GM23338 (cell line): Measurements from ENCODE around the gene ERMP1. TPM values are rescaled to one million over a fixed set of nuclear protein-coding genes. Genes with fewer than 3 reads are reported as not detected.

Source experiments
- ATAC-seq: fragments of 200-7000 bp; cut with Tn5 transposase; 3 replicates; pipeline ENCODE4 v1.9.1; 2020
- DNase-seq: peaks from one replicate; pipeline ENCODE4 v3.0.0-alpha.2; 2015; ENCODE audit warnings: low spot score
- H2AFZ ChIP-seq: fragments of 200-600 bp; sonication (generic); 2 replicates; pipeline ENCODE4 v1.8.0; 2016; ENCODE audit warnings: antibody characterized with exemption, mild to moderate bottlenecking, moderate library complexity
- H3F3A ChIP-seq: fragments of 200-600 bp; sonication (generic); replicated peaks from 2 replicates; pipeline ENCODE4 v1.8.0; 2017; ENCODE audit warnings: antibody characterized with exemption, mixed run types, low read depth
- H3K27ac ChIP-seq: fragments of 200-600 bp; sonication (generic); 2 replicates; pipeline ENCODE4 v1.6.1; 2016; ENCODE audit warnings: low read depth
- H3K27me3 ChIP-seq: fragments of 200-600 bp; sonication (generic); 2 replicates; pipeline ENCODE4 v1.8.0; 2016; ENCODE audit warnings: mild to moderate bottlenecking, mixed run types, moderate library complexity; ENCODE audit not compliant: insufficient read depth
- H3K36me3 ChIP-seq: fragments of 200-600 bp; sonication (generic); 2 replicates; pipeline ENCODE4 v1.8.0; 2016; ENCODE audit warnings: mild to moderate bottlenecking; ENCODE audit not compliant: insufficient read depth
- H3K4me1 ChIP-seq: fragments of 200-600 bp; sonication (generic); 2 replicates; pipeline ENCODE4 v1.8.0; 2016; ENCODE audit warnings: mild to moderate bottlenecking, moderate library complexity; ENCODE audit not compliant: insufficient read depth
- H3K4me2 ChIP-seq: fragments of 200-600 bp; sonication (generic); 2 replicates; pipeline ENCODE4 v1.7.1; 2017; ENCODE audit warnings: mixed run types
- H3K4me3 ChIP-seq: fragments of 200-600 bp; sonication (generic); 2 replicates; pipeline ENCODE4 v1.6.1; 2016; ENCODE audit warnings: mixed run types
- H3K79me2 ChIP-seq: fragments of 200-600 bp; sonication (generic); replicated peaks from 2 replicates; pipeline ENCODE4 v1.8.0; 2017; ENCODE audit warnings: mild to moderate bottlenecking; ENCODE audit not compliant: insufficient read depth
- H3K9me2 ChIP-seq: fragments of 200-600 bp; sonication (generic); 2 replicates; pipeline ENCODE4 v1.8.0; 2017; ENCODE audit not compliant: insufficient read depth
- H4K20me1 ChIP-seq: fragments of 200-600 bp; sonication (generic); replicated peaks from 2 replicates; pipeline ENCODE4 v1.8.0; 2017; ENCODE audit warnings: mild to moderate bottlenecking; ENCODE audit not compliant: insufficient read depth
- H3K27ac Mint-ChIP-seq: 2 replicates; pipeline ENCODE4 v1.8.0; 2020; ENCODE audit warnings: inconsistent platforms, mild to moderate bottlenecking, moderate library complexity, mixed read lengths
- H3K27me3 Mint-ChIP-seq: 3 replicates; pipeline ENCODE4 v1.8.0; 2022; ENCODE audit warnings: low read depth, mild to moderate bottlenecking, moderate library complexity, mixed read lengths, inconsistent platforms; ENCODE audit not compliant: insufficient read depth, poor library complexity
- H3K36me3 Mint-ChIP-seq: 3 replicates; pipeline ENCODE4 v1.8.0; 2021; ENCODE audit warnings: low read depth, mild to moderate bottlenecking, inconsistent platforms, moderate library complexity, mixed read lengths
- H3K4me1 Mint-ChIP-seq: 3 replicates; pipeline ENCODE4 v1.8.0; 2020; ENCODE audit warnings: mild to moderate bottlenecking, inconsistent platforms, mixed read lengths
- H3K4me3 Mint-ChIP-seq: 3 replicates; pipeline ENCODE4 v1.8.0; 2021; ENCODE audit warnings: moderate library complexity, mild to moderate bottlenecking, inconsistent platforms, mixed read lengths
- H3K9me3 Mint-ChIP-seq: 3 replicates; pipeline ENCODE4 v1.8.0; 2020; ENCODE audit warnings: moderate library complexity, mild to moderate bottlenecking, inconsistent platforms, mixed read lengths
- EZH2 ChIP-seq: fragments of 200-600 bp; sonication (generic); IDR thresholded peaks from one replicate; pipeline ENCODE4 v1.8.0; 2017; ENCODE audit warnings: antibody characterized with exemption, mild to moderate bottlenecking, low read depth; ENCODE audit not compliant: unreplicated experiment
- EZH2phosphoT487 ChIP-seq: fragments of 200-600 bp; sonication (generic); IDR thresholded peaks from one replicate; pipeline ENCODE4 v1.8.1; 2018; ENCODE audit warnings: antibody characterized with exemption; ENCODE audit not compliant: unreplicated experiment
- JUNB ChIP-seq: IDR thresholded peaks from one replicate; pipeline ENCODE4 v1.6.1; 2016; ENCODE audit warnings: antibody characterized with exemption; ENCODE audit not compliant: unreplicated experiment
- NANOG ChIP-seq: IDR thresholded peaks from 2 replicates; pipeline ENCODE4 v1.6.1; 2016; ENCODE audit warnings: antibody characterized with exemption, borderline replicate concordance
- POLR2AphosphoS5 ChIP-seq: IDR thresholded peaks from 2 replicates; pipeline ENCODE4 v1.6.1; 2016; ENCODE audit warnings: antibody characterized with exemption, low read depth
- STAT1 ChIP-seq: IDR thresholded peaks from one replicate; pipeline ENCODE4 v1.6.1; 2016; ENCODE audit warnings: antibody characterized with exemption; ENCODE audit not compliant: unreplicated experiment
- polyA plus RNA-seq: library from polyadenylated mRNA; unstranded; fragments of >200 nt; fragmentation: Nextera tagmentation; extraction: Ambion mirVana; gene quantifications from 2 replicates; pipeline ENCODE4 v1.2.1, GENCODE V29; 2016
- total RNA-seq: library from RNA; depleted of rRNA; stranded (reverse); fragments of >200 nt; shearing (Covaris generic); gene quantifications from 2 replicates; pipeline ENCODE4 v1.2.3, GENCODE V29; 2014
- TF ChIP-seq, protein P1 (sequence below), 2 experiments: fragments of 200-600 bp in 1 of 2; sonication (generic) in 1 of 2; conservative IDR thresholded peaks; 2 replicates each; pipeline versions ENCODE4 v1.5.1 to v1.6.1; 2016 to 2017; ENCODE audit warnings: antibody characterized with exemption in 2 of 2, low read depth in 2 of 2, mild to moderate bottlenecking in 2 of 2, moderate library complexity in 1 of 2
- TF ChIP-seq, protein P2 (sequence below): IDR thresholded peaks from one replicate; pipeline ENCODE4 v1.6.1; 2018; ENCODE audit warnings: antibody characterized with exemption; ENCODE audit not compliant: unreplicated experiment
- TF ChIP-seq, protein P3 (sequence below): IDR thresholded peaks from 2 replicates; pipeline ENCODE4 v1.6.1; 2016; ENCODE audit warnings: antibody characterized with exemption
- TF ChIP-seq, protein P4 (sequence below): fragments of 250-450 bp; sonication (Bioruptor Pico); IDR thresholded peaks from 2 replicates; pipeline ENCODE4 v1.5.0; 2020; ENCODE audit warnings: mild to moderate bottlenecking, moderate library complexity

The ERMP1 gene
- total and polyA plus RNA-seq, 2 experiments from 2014 or later = 5.3 to 23.4 TPM

DNA sequence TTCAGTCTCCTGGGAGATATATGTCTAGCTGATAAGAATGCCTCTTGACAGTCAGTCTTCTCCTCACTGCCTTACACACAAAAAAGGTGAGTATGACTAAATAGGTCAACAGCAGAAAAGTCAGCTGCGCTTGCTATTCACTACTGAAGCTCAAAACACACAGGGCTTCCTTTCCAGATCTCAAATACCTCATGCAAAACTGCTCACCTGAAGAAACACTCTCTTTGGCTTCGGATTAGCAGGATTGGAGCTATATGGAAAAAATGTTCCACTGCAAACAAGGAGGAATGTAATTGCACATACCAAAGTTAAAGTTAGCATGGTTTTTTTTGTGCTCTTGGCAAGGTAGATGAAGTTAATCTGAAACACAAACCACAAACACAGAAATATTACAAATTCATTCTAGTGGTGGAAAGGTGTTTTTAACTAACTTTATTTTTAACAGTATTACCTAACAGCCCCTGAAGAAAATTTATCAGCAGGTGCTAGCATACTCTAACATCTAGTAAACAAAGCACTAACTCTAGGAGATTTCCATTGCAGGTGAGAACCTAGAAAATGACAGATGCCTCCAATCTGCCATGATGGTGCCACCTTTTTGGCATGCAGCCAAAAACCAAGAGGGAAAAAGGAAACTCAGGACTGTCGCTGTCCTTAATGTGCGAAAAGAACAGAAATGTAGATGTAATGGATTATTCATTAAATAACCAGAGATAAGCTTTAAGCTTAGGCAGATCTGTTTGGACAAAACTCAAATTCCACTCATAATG, 31.8 kb downstream of the ERMP1 start:
- no peak for ATAC-seq
- no peaks in the 10 kb centered on the region for H3K9me3 Mint-ChIP-seq
- no peaks in the 10 kb centered on the region for H3K9me2 ChIP-seq

More for the DNA sequence above, 31.8 kb downstream of the ERMP1 start:
- H3K4me1 Mint-ChIP-seq = no peaks in the 10 kb centered on the region
- no peak overlapping the region for H3K4me3 Mint-ChIP-seq
- H3K27ac Mint-ChIP-seq = no peak overlapping the region
- Histone ChIP-seq H3K27ac (no peak overlapping the region), H3K4me2 (no peak overlapping the region), H3K4me1 (no peaks in the 10 kb centered on the region), H3F3A (no peaks in the 10 kb centered on the region), H3K27me3 (no peaks in the 10 kb centered on the region), H2AFZ (no peak overlapping the region), H3K4me3 (no peak overlapping the region), H4K20me1 (no peaks in the 10 kb centered on the region; the same call in 1 of the 2 replicates), H3K79me2 (no peaks in the 10 kb centered on the region), H3K36me3 (no peaks in the 10 kb centered on the region)
- H3K36me3 Mint-ChIP-seq = peaks cover 8% of the 10 kb centered on the region; the same call in 1 of the 3 replicates
- no peaks in the 10 kb centered on the region for H3K27me3 Mint-ChIP-seq
- TF ChIP-seq STAT1 = no peak
- TF ChIP-seq, protein P1, sequence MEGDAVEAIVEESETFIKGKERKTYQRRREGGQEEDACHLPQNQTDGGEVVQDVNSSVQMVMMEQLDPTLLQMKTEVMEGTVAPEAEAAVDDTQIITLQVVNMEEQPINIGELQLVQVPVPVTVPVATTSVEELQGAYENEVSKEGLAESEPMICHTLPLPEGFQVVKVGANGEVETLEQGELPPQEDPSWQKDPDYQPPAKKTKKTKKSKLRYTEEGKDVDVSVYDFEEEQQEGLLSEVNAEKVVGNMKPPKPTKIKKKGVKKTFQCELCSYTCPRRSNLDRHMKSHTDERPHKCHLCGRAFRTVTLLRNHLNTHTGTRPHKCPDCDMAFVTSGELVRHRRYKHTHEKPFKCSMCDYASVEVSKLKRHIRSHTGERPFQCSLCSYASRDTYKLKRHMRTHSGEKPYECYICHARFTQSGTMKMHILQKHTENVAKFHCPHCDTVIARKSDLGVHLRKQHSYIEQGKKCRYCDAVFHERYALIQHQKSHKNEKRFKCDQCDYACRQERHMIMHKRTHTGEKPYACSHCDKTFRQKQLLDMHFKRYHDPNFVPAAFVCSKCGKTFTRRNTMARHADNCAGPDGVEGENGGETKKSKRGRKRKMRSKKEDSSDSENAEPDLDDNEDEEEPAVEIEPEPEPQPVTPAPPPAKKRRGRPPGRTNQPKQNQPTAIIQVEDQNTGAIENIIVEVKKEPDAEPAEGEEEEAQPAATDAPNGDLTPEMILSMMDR (conservative IDR thresholded peaks at IDR 0.05; ENCODE audit: low read depth in 2 of 2) = no peak
- TF ChIP-seq JUNB = no peak
- TF ChIP-seq, protein P2, sequence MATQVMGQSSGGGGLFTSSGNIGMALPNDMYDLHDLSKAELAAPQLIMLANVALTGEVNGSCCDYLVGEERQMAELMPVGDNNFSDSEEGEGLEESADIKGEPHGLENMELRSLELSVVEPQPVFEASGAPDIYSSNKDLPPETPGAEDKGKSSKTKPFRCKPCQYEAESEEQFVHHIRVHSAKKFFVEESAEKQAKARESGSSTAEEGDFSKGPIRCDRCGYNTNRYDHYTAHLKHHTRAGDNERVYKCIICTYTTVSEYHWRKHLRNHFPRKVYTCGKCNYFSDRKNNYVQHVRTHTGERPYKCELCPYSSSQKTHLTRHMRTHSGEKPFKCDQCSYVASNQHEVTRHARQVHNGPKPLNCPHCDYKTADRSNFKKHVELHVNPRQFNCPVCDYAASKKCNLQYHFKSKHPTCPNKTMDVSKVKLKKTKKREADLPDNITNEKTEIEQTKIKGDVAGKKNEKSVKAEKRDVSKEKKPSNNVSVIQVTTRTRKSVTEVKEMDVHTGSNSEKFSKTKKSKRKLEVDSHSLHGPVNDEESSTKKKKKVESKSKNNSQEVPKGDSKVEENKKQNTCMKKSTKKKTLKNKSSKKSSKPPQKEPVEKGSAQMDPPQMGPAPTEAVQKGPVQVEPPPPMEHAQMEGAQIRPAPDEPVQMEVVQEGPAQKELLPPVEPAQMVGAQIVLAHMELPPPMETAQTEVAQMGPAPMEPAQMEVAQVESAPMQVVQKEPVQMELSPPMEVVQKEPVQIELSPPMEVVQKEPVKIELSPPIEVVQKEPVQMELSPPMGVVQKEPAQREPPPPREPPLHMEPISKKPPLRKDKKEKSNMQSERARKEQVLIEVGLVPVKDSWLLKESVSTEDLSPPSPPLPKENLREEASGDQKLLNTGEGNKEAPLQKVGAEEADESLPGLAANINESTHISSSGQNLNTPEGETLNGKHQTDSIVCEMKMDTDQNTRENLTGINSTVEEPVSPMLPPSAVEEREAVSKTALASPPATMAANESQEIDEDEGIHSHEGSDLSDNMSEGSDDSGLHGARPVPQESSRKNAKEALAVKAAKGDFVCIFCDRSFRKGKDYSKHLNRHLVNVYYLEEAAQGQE = no peak
- TF ChIP-seq EZH2phosphoT487 = no peak
- TF ChIP-seq POLR2AphosphoS5 = no peak
- TF ChIP-seq NANOG = no peak
- TF ChIP-seq EZH2 = no peak
- TF ChIP-seq, protein P3, sequence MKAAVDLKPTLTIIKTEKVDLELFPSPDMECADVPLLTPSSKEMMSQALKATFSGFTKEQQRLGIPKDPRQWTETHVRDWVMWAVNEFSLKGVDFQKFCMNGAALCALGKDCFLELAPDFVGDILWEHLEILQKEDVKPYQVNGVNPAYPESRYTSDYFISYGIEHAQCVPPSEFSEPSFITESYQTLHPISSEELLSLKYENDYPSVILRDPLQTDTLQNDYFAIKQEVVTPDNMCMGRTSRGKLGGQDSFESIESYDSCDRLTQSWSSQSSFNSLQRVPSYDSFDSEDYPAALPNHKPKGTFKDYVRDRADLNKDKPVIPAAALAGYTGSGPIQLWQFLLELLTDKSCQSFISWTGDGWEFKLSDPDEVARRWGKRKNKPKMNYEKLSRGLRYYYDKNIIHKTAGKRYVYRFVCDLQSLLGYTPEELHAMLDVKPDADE = no peak
- TF ChIP-seq, protein P4, sequence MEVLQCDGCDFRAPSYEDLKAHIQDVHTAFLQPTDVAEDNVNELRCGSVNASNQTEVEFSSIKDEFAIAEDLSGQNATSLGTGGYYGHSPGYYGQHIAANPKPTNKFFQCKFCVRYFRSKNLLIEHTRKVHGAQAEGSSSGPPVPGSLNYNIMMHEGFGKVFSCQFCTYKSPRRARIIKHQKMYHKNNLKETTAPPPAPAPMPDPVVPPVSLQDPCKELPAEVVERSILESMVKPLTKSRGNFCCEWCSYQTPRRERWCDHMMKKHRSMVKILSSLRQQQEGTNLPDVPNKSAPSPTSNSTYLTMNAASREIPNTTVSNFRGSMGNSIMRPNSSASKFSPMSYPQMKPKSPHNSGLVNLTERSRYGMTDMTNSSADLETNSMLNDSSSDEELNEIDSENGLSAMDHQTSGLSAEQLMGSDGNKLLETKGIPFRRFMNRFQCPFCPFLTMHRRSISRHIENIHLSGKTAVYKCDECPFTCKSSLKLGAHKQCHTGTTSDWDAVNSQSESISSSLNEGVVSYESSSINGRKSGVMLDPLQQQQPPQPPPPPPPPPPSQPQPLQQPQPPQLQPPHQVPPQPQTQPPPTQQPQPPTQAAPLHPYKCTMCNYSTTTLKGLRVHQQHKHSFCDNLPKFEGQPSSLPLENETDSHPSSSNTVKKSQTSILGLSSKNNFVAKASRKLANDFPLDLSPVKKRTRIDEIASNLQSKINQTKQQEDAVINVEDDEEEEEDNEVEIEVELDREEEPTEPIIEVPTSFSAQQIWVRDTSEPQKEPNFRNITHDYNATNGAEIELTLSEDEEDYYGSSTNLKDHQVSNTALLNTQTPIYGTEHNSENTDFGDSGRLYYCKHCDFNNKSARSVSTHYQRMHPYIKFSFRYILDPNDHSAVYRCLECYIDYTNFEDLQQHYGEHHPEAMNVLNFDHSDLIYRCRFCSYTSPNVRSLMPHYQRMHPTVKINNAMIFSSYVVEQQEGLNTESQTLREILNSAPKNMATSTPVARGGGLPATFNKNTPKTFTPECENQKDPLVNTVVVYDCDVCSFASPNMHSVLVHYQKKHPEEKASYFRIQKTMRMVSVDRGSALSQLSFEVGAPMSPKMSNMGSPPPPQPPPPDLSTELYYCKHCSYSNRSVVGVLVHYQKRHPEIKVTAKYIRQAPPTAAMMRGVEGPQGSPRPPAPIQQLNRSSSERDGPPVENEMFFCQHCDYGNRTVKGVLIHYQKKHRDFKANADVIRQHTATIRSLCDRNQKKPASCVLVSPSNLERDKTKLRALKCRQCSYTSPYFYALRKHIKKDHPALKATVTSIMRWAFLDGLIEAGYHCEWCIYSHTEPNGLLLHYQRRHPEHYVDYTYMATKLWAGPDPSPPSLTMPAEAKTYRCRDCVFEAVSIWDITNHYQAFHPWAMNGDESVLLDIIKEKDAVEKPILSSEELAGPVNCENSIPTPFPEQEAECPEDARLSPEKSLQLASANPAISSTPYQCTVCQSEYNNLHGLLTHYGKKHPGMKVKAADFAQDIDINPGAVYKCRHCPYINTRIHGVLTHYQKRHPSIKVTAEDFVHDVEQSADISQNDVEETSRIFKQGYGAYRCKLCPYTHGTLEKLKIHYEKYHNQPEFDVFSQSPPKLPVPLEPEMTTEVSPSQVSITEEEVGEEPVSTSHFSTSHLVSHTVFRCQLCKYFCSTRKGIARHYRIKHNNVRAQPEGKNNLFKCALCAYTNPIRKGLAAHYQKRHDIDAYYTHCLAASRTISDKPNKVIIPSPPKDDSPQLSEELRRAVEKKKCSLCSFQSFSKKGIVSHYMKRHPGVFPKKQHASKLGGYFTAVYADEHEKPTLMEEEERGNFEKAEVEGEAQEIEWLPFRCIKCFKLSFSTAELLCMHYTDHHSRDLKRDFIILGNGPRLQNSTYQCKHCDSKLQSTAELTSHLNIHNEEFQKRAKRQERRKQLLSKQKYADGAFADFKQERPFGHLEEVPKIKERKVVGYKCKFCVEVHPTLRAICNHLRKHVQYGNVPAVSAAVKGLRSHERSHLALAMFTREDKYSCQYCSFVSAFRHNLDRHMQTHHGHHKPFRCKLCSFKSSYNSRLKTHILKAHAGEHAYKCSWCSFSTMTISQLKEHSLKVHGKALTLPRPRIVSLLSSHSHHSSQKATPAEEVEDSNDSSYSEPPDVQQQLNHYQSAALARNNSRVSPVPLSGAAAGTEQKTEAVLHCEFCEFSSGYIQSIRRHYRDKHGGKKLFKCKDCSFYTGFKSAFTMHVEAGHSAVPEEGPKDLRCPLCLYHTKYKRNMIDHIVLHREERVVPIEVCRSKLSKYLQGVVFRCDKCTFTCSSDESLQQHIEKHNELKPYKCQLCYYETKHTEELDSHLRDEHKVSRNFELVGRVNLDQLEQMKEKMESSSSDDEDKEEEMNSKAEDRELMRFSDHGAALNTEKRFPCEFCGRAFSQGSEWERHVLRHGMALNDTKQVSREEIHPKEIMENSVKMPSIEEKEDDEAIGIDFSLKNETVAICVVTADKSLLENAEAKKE (CRISPR knock-in tag) = no peak
- DNase-seq = no peak
